Suprapubic skin (tissue), 3 donors: ENCODE measurements around the gene MEIS1.

Source experiments
- POLR2A ChIP-seq, 2 donors: fragments of 450-650 bp; IDR thresholded peaks; one replicate each; pipeline ENCODE4 v1.6.1; 2017; ENCODE audit warnings: antibody characterized with exemption in 2 of 2, mild to moderate bottlenecking in 2 of 2, moderate library complexity in 2 of 2
- TF ChIP-seq, protein P1 (sequence below), 2 donors: fragments of 200-600 bp in 1 of 2; fragments of 450-650 bp in 1 of 2; sonication (generic) in 1 of 2; IDR thresholded peaks; one replicate each; pipeline ENCODE4 v1.5.1; 2016 to 2019; ENCODE audit warnings: antibody characterized with exemption in 2 of 2, mild to moderate bottlenecking in 1 of 2, moderate library complexity in 1 of 2

DNA sequence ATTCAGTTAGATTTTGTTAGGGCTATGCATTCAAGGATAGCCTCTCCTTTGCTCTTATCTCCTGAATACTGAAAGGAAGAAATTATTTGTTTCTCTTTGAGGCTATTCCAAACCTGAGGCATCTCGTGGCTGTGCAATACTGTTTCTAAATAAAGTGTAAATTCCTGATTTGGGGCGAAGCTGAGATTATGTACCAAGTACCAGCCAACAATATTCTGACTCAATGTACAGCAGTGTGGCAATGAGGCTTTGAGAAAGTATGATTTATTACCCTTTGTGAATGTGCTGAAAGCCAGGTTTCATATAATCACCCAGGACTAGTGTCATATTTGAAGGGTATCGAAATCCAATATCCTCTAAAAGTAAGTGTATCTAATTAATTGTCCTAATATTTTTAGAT is 113.5 kb downstream of the MEIS1 start:
- TF ChIP-seq POLR2A (IDR thresholded peaks at IDR 0.05) = no peak
- TF ChIP-seq, protein P1, sequence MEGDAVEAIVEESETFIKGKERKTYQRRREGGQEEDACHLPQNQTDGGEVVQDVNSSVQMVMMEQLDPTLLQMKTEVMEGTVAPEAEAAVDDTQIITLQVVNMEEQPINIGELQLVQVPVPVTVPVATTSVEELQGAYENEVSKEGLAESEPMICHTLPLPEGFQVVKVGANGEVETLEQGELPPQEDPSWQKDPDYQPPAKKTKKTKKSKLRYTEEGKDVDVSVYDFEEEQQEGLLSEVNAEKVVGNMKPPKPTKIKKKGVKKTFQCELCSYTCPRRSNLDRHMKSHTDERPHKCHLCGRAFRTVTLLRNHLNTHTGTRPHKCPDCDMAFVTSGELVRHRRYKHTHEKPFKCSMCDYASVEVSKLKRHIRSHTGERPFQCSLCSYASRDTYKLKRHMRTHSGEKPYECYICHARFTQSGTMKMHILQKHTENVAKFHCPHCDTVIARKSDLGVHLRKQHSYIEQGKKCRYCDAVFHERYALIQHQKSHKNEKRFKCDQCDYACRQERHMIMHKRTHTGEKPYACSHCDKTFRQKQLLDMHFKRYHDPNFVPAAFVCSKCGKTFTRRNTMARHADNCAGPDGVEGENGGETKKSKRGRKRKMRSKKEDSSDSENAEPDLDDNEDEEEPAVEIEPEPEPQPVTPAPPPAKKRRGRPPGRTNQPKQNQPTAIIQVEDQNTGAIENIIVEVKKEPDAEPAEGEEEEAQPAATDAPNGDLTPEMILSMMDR (IDR thresholded peaks at IDR 0.05) = no peak
